Tongue (tissue), 2 donors: Measurements from ENCODE around the gene BTN3A1. TPM values are rescaled to one million over a fixed set of nuclear protein-coding genes. Genes with fewer than 3 reads are reported as not detected.

Experiments used
- DNase-seq: peaks from one replicate; pipeline ENCODE4 v3.0.0-alpha.2; 2015
- total RNA-seq: library from RNA; depleted of rRNA; stranded (reverse); fragments of >200 nt; gene quantifications from one replicate; pipeline ENCODE4 v1.2.3, GENCODE V29; 2014

The BTN3A1 gene
- total RNA-seq, 1 donor from 2014 or later: 23.4 TPM

DNA sequence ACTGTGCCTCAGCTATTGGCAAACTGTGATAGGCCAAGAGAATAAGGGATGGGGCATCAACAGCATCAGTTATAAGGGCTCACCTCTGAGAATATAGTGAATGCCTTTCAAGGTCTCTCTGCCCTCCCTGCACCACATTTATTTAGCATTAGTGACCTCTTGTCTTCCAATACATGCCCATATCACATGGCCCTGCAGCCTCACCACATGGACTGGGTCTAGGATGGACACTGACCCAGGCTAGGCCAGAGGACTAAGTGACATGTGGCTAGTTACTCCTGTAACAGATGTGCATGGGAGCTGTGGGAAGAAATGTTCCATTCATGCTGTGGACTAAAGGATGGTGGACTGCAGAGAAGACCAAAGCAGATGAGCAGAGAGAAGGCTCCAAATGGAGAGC is 22.3 kb upstream of the BTN3A1 start:
- DNase-seq: no peak

GRCh38 chr6:26380256-26380655 is 21.8 kb upstream of the BTN3A1 start:
- no peak for DNase-seq

DNA sequence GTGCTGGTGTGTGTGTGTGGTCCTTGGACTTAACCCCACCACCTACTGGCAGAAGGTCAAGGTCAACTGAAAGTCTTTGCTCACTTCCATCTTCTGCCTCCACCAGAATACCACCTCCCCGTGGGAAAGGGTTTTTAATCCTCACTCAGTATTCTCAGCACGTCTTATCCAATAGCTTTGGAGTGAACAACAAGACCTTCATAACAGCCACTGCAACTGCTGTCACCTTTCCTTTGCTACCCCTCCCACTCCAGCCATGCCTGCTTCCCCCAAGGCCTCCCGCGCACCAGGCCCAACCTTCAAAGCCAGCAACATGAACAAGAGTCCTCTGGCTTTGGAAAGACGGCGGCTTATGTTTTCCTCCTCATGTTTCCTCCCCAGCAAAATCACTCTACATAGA is 20.0 kb upstream of the BTN3A1 start:
- no peak for DNase-seq

- DNase-seq: peak; percentile 60
Measured at GRCh38 chr6:26383624-26384417, 18.3 kb upstream of the BTN3A1 start.

GRCh38 chr6:26385734-26386125 is 16.3 kb upstream of the BTN3A1 start:
- no peak for DNase-seq

DNA sequence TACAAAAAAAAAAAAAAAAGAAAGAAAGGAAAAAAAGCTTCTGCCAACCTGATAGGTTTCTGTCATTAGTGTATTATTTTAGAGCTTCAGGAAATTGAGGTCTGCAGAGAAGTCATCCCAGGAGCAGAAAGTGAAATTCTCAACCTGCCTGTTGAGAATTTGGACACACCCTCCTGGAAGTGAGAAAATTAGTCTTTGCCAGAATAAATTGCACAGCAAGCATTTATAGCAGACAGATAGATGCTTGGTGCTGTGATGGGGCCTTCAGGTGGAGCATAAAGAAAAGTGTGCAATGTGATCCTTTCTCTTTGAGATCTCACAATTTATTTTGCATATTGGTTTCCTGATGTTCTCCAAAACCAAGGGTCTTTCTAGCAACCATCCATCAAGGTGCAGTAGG is 14.5 kb upstream of the BTN3A1 start:
- DNase-seq: no peak

GRCh38 chr6:26388014-26388413 is 14.1 kb upstream of the BTN3A1 start:
- no peak for DNase-seq

GRCh38 chr6:26388441-26388840 is 13.6 kb upstream of the BTN3A1 start:
- no peak for DNase-seq

DNA sequence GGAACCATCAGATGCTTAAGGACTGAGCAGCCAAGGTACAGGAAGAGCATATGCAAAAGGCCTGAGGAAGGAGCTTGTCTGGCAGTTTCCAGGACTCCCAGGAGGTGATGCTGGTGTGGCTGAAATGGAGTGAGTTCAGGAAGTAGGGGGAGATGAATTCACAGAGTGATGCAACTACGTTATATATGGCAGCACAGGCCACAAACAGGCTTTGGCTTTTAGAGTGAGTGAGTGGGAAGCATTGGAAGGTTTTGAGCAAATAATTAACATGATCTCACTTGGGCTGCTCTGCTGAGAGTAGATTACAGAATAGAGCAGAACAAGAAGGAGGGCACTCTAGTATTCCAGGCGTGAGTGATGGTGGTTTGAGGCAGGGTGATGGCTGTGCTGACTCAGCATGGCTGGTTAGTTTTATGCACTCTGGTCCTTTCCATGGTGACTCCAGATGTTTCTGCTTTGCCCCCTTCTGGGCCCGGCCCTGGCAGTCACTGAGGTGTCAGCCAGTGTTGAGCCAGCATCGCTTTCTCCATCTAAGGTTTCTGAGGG is 12.7 kb upstream of the BTN3A1 start:
- no peak for DNase-seq

DNA sequence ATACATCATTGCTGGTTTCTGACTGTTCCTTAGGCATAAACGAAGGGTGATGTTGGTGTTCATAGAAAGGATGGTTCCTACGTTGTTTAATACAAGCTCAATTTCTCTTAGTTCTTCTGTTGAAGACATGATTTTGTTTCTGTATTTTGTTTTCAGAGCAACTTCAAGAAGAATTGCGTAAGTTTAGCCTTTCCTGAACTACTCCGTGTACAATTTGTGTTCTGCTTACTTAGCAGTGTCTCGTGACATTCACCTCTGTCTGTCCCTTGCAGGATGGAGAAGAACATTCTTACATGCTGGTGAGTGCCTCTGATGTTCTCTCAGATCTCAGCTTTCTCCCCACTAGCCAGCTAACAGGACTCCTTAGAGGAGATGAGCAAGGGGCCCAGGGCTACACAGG is 11.5 kb upstream of the BTN3A1 start:
- DNase-seq: no peak

- DNase-seq: peak; percentile 8
Measured at GRCh38 chr6:26392932-26393636, 9.0 kb upstream of the BTN3A1 start.

DNA sequence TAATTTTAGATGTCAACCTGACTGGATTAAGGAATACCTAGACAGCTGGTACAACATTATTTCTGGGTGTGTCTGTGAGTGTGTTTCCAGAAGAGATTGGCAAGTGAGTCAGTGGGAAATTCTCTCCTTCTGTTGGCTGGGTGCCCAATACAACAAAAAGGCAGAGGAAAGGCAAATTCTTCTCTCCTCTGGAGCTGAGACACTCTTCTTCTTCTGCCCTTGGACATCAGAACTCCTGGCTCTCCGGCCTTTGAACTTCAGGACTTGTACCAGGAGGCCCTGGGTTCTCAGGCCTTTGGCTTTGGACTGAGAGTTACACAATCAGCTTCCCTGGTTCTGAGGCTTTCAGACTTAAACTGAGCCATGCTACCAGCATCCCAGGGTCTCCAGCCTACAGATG is 7.8 kb upstream of the BTN3A1 start:
- DNase-seq: peak; percentile 28

DNA sequence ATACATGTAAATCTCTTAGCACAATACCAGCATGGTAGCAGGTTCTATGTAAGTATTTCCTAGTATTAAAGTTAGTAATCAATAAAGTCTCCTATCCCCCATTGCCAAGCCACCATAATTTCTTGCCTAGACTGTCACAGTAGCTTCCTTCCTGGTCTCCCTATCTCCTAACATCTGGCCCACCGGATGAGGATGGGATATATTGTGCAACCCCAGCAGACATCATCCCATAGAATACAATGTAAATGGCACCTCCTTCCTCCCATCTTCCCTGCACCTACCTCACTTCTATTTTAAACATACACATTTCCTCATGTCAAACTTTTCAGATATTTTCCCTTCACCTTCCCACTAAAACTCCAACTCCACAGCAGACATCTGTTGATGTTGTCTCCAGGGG is 3.5 kb upstream of the BTN3A1 start:
- DNase-seq: no peak

DNA sequence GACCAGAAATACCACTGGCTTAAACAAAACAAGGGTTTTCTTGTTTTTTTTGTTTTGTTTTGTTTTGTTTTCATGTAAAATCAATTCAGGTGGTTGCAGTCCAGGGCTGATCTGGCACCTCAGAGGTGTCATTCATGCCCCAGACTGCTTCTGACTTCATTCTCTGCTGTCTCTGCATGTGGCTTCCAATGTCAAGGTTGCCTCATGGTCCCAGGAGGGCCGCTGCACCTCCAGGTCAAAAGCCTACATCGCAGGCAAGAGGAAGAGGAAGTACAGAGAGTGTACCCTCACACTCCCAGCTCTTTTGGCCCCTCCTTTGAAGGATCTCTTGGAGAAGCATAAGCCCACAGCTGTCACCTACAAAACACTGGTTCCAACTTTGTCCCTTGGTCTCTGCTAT is 1.4 kb upstream of the BTN3A1 start:
- DNase-seq: no peak

DNA sequence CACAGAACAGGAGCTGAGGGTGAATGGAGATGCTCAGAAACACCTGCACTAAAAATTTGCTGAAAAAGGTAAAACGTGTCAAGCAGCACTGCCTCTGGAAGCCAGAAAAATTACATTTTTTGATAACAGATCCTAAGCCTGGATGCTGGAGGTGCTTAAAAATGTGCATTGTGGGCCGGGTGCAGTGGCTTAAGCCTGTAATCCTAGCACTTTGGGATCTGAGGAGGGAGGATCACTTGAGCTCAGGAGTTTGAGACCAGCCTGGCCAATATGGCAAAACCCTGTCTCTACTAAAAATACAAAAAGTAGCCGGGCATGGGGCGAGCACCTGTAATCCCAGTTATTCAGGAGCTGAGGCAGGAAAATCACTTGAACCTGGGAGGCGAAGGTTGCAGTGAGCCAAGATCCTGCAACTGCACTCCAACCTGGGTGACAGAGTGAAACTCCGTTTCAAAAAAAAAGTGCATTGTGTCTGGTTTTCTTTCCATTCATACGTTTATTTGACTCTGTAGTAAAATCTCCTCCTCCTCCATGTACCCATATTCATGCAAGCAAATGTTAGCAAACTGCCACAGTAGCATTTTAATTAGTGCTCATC is 587 bp upstream of the BTN3A1 start:
- DNase-seq: no peak

DNA sequence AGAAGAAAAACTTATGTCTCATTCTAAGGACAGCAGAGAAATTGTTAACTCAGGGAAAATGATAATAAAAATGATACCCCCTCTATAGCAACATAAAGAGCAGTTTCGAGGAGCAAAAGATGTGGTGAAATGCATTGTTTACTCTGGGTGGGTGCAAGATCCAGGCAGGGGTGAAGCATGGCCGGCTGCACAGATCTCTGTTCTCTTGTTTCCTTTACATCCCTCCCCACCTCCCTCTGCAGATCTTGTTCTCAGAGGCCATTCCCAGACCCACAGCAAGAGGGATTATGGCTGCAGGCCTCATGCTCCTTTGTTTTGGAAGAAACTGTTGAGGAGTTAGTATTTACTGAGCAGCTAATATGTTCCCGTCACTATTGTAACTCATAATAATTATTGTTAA is 1.8 kb downstream of the BTN3A1 start:
- DNase-seq: no peak

DNA sequence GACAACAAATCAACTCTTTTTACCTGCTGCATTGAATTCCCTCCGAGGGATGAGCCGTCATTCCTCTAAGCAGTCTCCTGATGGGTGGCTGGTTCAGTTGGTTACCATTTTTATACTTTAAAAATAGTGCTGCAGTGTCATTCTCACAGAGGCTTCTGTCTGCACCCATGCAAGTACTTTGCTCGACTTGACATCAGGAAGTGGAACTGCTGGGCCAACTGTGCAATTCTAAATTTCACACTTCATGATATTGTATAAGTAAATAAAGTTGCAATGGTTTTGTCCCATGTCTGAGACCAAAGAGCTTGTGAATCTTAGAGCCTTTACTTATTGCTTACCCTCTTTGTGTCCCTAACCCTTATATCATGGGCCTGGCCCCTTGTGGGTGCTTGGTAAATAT is 2.5 kb downstream of the BTN3A1 start:
- DNase-seq: no peak

DNA sequence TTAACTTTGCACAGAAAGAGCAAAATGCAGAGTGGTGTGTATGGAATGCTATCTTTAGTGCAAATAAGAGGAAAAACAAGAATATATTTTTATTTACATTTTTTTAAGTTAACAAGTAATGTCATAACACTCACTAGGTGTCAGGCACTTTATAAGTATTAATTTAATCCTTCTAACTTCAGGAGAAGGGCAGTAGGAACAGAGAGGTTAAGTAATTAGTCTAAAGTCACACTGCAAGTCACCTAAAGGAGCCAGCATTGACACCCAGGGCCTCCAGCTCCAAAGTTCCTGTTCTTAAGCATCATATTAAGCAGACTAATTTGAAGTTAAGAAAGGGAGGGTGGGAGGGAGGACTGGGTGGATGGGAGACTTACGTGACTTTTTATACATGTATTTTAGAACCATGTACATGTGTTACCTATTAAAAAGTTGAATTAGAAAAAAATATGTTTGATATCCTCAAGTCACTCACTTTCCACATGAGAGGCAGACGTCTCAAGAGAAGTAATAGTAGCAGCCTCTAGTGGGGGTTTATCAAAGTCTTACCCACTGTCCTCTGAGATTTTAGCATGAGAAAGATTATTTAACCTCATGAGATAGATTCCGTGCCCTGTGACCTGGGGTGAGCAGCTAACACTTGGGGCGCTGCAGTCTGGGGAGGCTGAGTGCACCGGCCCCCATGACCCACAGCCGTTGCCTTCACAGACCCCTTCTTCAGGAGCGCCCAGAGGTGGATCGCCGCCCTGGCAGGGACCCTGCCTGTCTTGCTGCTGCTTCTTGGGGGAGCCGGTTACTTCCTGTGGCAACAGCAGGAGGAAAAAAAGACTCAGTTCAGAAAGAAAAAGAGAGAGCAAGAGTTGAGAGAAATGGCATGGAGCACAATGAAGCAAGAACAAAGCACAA is 7.0 kb downstream of the BTN3A1 start:
- DNase-seq: no peak

GRCh38 chr6:26411751-26412150 is 9.7 kb downstream of the BTN3A1 start:
- DNase-seq: no peak

- DNase-seq: no peak
Measured at GRCh38 chr6:26412228-26412627, 10.2 kb downstream of the BTN3A1 start.

- no peak for DNase-seq
Measured at GRCh38 chr6:26412954-26413353, 10.9 kb downstream of the BTN3A1 start.

DNA sequence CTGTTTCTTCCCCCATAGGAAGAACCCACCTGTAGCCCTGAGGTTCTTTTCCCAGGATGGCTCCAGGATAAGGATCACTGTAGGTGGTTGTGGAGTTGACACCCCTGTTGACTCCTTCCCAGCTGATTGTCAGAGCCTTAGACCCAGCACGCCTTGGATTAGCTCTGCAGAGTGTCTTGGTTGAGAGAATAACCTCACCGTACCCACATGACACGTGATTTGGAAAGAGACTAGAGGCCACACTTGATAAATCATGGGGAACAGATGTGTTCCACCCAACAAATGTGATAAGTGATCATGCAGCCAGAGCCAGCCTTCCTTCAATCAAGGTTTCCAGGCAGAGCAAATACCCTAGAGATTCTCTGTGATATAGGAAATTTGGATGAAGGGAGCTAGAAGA is 12.2 kb downstream of the BTN3A1 start:
- DNase-seq: no peak
